Stimulated activated CD8-positive, alpha-beta memory T cell treated with anti-CD3 and anti-CD28 coated beads, Interleukin-4, amount 100 ng/mL, for 24 hours (primary cell): Measurements from ENCODE around the gene PAPSS2.
"Not testable (repeated sequence)": the region's sequence is repeated elsewhere in the genome, so short reads cannot be mapped to it uniquely, and the experiment has no call there.

Experiments used
- DNase-seq: peaks from one replicate; pipeline ENCODE4 v3.0.0-alpha.2; 2020; ENCODE audit warnings: low read depth

Gene PAPSS2

GRCh38 chr10:87659571-87660483, at the start of gene PAPSS2:
Gene PAPSS2, plus strand, starts transcription at chr10:87659878. Its CDS starts 104 bp downstream, at chr10:87659982.
- DNase-seq, result no peak

GRCh38 chr10:87611341-87611740, 48.3 kb upstream of the PAPSS2 start:
- DNase-seq, result not testable (repeated sequence)

GRCh38 chr10:87612115-87612514, 47.6 kb upstream of the PAPSS2 start:
- DNase-seq, result no peak

- DNase-seq, result no peak
These were observed 45.9 kb upstream of the PAPSS2 start for GRCh38 chr10:87613751-87614150.

- no peak for DNase-seq
These were observed 43.8 kb upstream of the PAPSS2 start for GRCh38 chr10:87615856-87616255.

GRCh38 chr10:87617503-87617902, 42.2 kb upstream of the PAPSS2 start:
- no peak for DNase-seq

GRCh38 chr10:87618566-87619423, 40.9 kb upstream of the PAPSS2 start:
- DNase-seq, result no peak

GRCh38 chr10:87619705-87620104, 40.0 kb upstream of the PAPSS2 start:
- DNase-seq, result no peak

GRCh38 chr10:87621440-87621839, 38.2 kb upstream of the PAPSS2 start:
- DNase-seq, result not testable (repeated sequence)

GRCh38 chr10:87622314-87623004, 37.2 kb upstream of the PAPSS2 start:
- no peak for DNase-seq

GRCh38 chr10:87623191-87623590, 36.5 kb upstream of the PAPSS2 start:
- no peak for DNase-seq

GRCh38 chr10:87625661-87626060, 34.0 kb upstream of the PAPSS2 start:
- no peak for DNase-seq

- DNase-seq, result no peak
These were observed 33.2 kb upstream of the PAPSS2 start for GRCh38 chr10:87626422-87626892.

- DNase-seq, result no peak
These were observed 29.5 kb upstream of the PAPSS2 start for GRCh38 chr10:87630171-87630570.

- no peak for DNase-seq
These were observed 27.2 kb upstream of the PAPSS2 start for GRCh38 chr10:87632454-87632853.

GRCh38 chr10:87634311-87634710, 25.4 kb upstream of the PAPSS2 start:
- DNase-seq, result no peak

- no peak for DNase-seq
These were observed 24.0 kb upstream of the PAPSS2 start for GRCh38 chr10:87635498-87636312.

GRCh38 chr10:87636313-87636915, 23.3 kb upstream of the PAPSS2 start:
- DNase-seq, result no peak

- no peak for DNase-seq
These were observed 20.2 kb upstream of the PAPSS2 start for GRCh38 chr10:87639493-87639892.

GRCh38 chr10:87640043-87640442, 19.6 kb upstream of the PAPSS2 start:
- DNase-seq, result no peak

- no peak for DNase-seq
These were observed 17.2 kb upstream of the PAPSS2 start for GRCh38 chr10:87642486-87642885.
